HCT116 (cell line): ENCODE measurements around the gene RND2. TPM values are rescaled to one million over a fixed set of nuclear protein-coding genes. Genes with fewer than 3 reads are reported as not detected.

Source experiments
- ATAC-seq: fragments of 200-7000 bp; cut with Tn5 transposase; 2 replicates; pipeline ENCODE4 v1.9.1; 2020; ENCODE audit warnings: mild to moderate bottlenecking, moderate library complexity
- BruUV-seq: library from RNA; stranded (reverse); fragments of 400-500 nt; replicated peaks from 2 replicates; lab custom pipeline; 2021; lab: Mats Ljungman, UMichigan
- CTCF ChIA-PET: fragments of 300-600 bp; sonication (Branson Sonifier 250); formaldehyde crosslinking; loops from one replicate; lab custom pipeline; 2021; ENCODE audit warnings: antibody characterized with exemption; lab: Charles Lee
- POLR2A ChIA-PET: fragments of 300-600, 350-600 bp; sonication (Branson Sonifier 250); formaldehyde crosslinking; loops from one replicate; lab custom pipeline; 2021; ENCODE audit warnings: antibody characterized with exemption; lab: Charles Lee
- RAD21 ChIA-PET, 2 experiments: fragments of 300-600 bp; sonication (Branson Sonifier 250); formaldehyde crosslinking; loops; one replicate each; lab custom pipeline; 2023; ENCODE audit warnings: low total read pairs in 2 of 2; ENCODE audit not compliant: uncharacterized antibody in 2 of 2, unreplicated experiment in 2 of 2, low non-redundant PET in 1 of 2; lab: Charles Lee
- DNase-seq: peaks from one replicate; pipeline ENCODE4 v3.0.0-alpha.2; 2010; ENCODE audit warnings: low read depth, low spot score
- H2AFZ ChIP-seq: fragments of 200-600 bp; shearing (Covaris generic), sonication (generic); 2 replicates; pipeline ENCODE4 v1.6.1; 2017; ENCODE audit warnings: low read depth, mixed run types, mixed read lengths, antibody characterized with exemption, low read length; ENCODE audit not compliant: poor library complexity, severe bottlenecking
- H3K27ac ChIP-seq: 2 replicates; pipeline ENCODE4 v1.5.1; 2012; ENCODE audit warnings: low read depth, low read length
- H3K27me3 ChIP-seq: fragments of 200-600 bp; sonication (generic); 2 replicates; pipeline ENCODE4 v1.6.1; 2016; ENCODE audit warnings: mixed run types, low read length, mixed read lengths; ENCODE audit not compliant: insufficient read depth
- H3K36me3 ChIP-seq, 2 experiments: fragments of 200-500 bp in 1 of 2; fragments of 200-600 bp in 1 of 2; sonication (Bioruptor generic) in 1 of 2; sonication (generic) in 1 of 2; 2 replicates each; pipeline versions ENCODE4 v1.5.1 to v1.6.1; 2014 to 2016; ENCODE audit warnings: low read length in 2 of 2, inconsistent platforms in 1 of 2, mixed read lengths in 1 of 2, mixed run types in 1 of 2; ENCODE audit not compliant: insufficient read depth in 2 of 2, control insufficient read depth in 1 of 2
- H3K4me1 ChIP-seq, 2 experiments: fragments of 200-600 bp in 1 of 2; sonication (generic) in 1 of 2; 2 replicates each; pipeline versions ENCODE4 v1.5.1 to v1.6.1; 2012 to 2017; ENCODE audit warnings: low read length in 2 of 2, inconsistent platforms in 1 of 2, mild to moderate bottlenecking in 1 of 2, mixed read lengths in 1 of 2, mixed run types in 1 of 2, moderate library complexity in 1 of 2; ENCODE audit not compliant: insufficient read depth in 2 of 2, control insufficient read depth in 1 of 2
- H3K4me2 ChIP-seq: fragments of 200-600 bp; sonication (generic); 2 replicates; pipeline ENCODE4 v1.6.1; 2017; ENCODE audit warnings: mixed run types, low read length, mixed read lengths
- H3K4me3 ChIP-seq, 2 experiments: fragments of 200-600 bp in 1 of 2; sonication (generic) in 1 of 2; replicated peaks in 1 of 2; 2 replicates each; pipeline ENCODE4 v1.5.1; 2011 to 2016; ENCODE audit warnings: low read length in 2 of 2, control low read depth in 1 of 2, low read depth in 1 of 2, mild to moderate bottlenecking in 1 of 2, mixed read lengths in 1 of 2, mixed run types in 1 of 2
- H3K79me2 ChIP-seq: fragments of 200-600 bp; sonication (generic); 2 replicates; pipeline ENCODE4 v1.6.1; 2017; ENCODE audit warnings: mild to moderate bottlenecking, mixed run types, low read length, moderate library complexity, mixed read lengths; ENCODE audit not compliant: insufficient read depth
- H3K9ac ChIP-seq: fragments of 200-600 bp; sonication (generic); 2 replicates; pipeline ENCODE4 v1.6.1; 2016; ENCODE audit warnings: low read length, mixed read lengths
- H3K9me2 ChIP-seq: fragments of 200-600 bp; sonication (generic), shearing (Covaris generic); 2 replicates; pipeline ENCODE4 v1.6.1; 2017; ENCODE audit warnings: mixed run types, mild to moderate bottlenecking, moderate library complexity; ENCODE audit not compliant: insufficient read depth
- H3K9me3 ChIP-seq, 2 experiments: fragments of 200-500 bp in 1 of 2; fragments of 200-600 bp in 1 of 2; sonication (Bioruptor generic) in 1 of 2; sonication (generic) in 1 of 2; 2 replicates each; pipeline ENCODE4 v1.6.1; 2014 to 2017; ENCODE audit warnings: low read length in 2 of 2, mixed read lengths in 2 of 2, inconsistent platforms in 1 of 2, low read depth in 1 of 2, mild to moderate bottlenecking in 1 of 2, mixed run types in 1 of 2, moderate library complexity in 1 of 2; ENCODE audit not compliant: control insufficient read depth in 1 of 2, insufficient read depth in 1 of 2
- H4K20me1 ChIP-seq: fragments of 200-600 bp; sonication (generic), shearing (Covaris generic); 2 replicates; pipeline ENCODE4 v1.6.1; 2017; ENCODE audit warnings: mixed run types, mild to moderate bottlenecking, moderate library complexity; ENCODE audit not compliant: insufficient read depth
- CBX3 ChIP-seq: IDR thresholded peaks from 2 replicates; pipeline ENCODE4 v1.6.1; 2012; ENCODE audit warnings: low read depth
- CEBPB ChIP-seq: IDR thresholded peaks from 2 replicates; pipeline ENCODE4 v1.6.1; 2012; ENCODE audit warnings: low read depth
- EGR1 ChIP-seq: IDR thresholded peaks from 2 replicates; pipeline ENCODE4 v1.6.1; 2012; ENCODE audit warnings: low read depth
- EZH2 ChIP-seq: fragments of 200-600 bp; sonication (generic); IDR thresholded peaks from 2 replicates; pipeline ENCODE4 v1.6.1; 2017; ENCODE audit warnings: antibody characterized with exemption, mixed run types
- EZH2phosphoT487 ChIP-seq: fragments of 200-600 bp; IDR thresholded peaks from 2 replicates; pipeline ENCODE4 v1.6.1; 2018; ENCODE audit warnings: antibody characterized with exemption, borderline replicate concordance
- JUND ChIP-seq: IDR thresholded peaks from 2 replicates; pipeline ENCODE4 v1.6.1; 2012
- POLR2A ChIP-seq: IDR thresholded peaks from 2 replicates; pipeline ENCODE4 v1.7.0; 2011; ENCODE audit warnings: borderline replicate concordance; ENCODE audit not compliant: insufficient read depth, insufficient read length; ENCODE audit errors: extremely low read depth
- POLR2AphosphoS5 ChIP-seq: IDR thresholded peaks from 2 replicates; pipeline ENCODE4 v1.6.1; 2011; ENCODE audit warnings: mild to moderate bottlenecking, low read depth, low read length, moderate library complexity
- RAD21 ChIP-seq: IDR thresholded peaks from 2 replicates; pipeline ENCODE4 v1.6.1; 2012; ENCODE audit warnings: low read depth, mild to moderate bottlenecking
- SIN3A ChIP-seq: IDR thresholded peaks from 2 replicates; pipeline ENCODE4 v1.6.1; 2012; ENCODE audit warnings: low read depth
- SP1 ChIP-seq: IDR thresholded peaks from 2 replicates; pipeline ENCODE4 v1.6.1; 2012; ENCODE audit warnings: low read depth
- SRF ChIP-seq: IDR thresholded peaks from 2 replicates; pipeline ENCODE4 v1.6.1; 2012; ENCODE audit warnings: low read depth
- TCF7L2 ChIP-seq: IDR thresholded peaks from 2 replicates; pipeline ENCODE4 v1.7.0; 2011; ENCODE audit warnings: borderline replicate concordance, inconsistent platforms; ENCODE audit not compliant: insufficient read depth, insufficient read length; ENCODE audit errors: extremely low read depth
- YY1 ChIP-seq: IDR thresholded peaks from 2 replicates; pipeline ENCODE4 v1.6.1; 2011; ENCODE audit warnings: low read length, low read depth, moderate library complexity, mild to moderate bottlenecking; ENCODE audit not compliant: insufficient replicate concordance; ENCODE audit errors: extremely low read depth
- ZFX ChIP-seq: fragments of 450-650 bp; IDR thresholded peaks from 2 replicates; pipeline ENCODE4 v1.6.1; 2017
- intact Hi-C: fragments of 100-400 bp; cut with micrococcal nuclease; formaldehyde crosslinking; loops from 2 replicates; pipeline ENCODE4 v1.10.0; 2022
- total RNA-seq: library from RNA; stranded (reverse); gene quantifications from one replicate; pipeline ENCODE4 v1.2.1, GENCODE V29; 2021; ENCODE audit not compliant: unreplicated experiment
- TF ChIP-seq, protein P1 (sequence below): IDR thresholded peaks from 2 replicates; pipeline ENCODE4 v1.6.1; 2012
- TF ChIP-seq, protein P2 (sequence below): IDR thresholded peaks from 2 replicates; pipeline ENCODE4 v1.6.1; 2012; ENCODE audit warnings: low read depth
- TF ChIP-seq, protein P3 (sequence below): IDR thresholded peaks from 2 replicates; pipeline ENCODE4 v1.6.1; 2012
- TF ChIP-seq, protein P4 (sequence below): IDR thresholded peaks from 2 replicates; pipeline ENCODE4 v1.6.1; 2011; ENCODE audit warnings: mild to moderate bottlenecking, low read length, moderate library complexity; ENCODE audit not compliant: insufficient replicate concordance; ENCODE audit errors: extremely low read depth

Gene RND2
- total RNA-seq, 1 experiment from 2014 or later: 0.66 TPM

DNA sequence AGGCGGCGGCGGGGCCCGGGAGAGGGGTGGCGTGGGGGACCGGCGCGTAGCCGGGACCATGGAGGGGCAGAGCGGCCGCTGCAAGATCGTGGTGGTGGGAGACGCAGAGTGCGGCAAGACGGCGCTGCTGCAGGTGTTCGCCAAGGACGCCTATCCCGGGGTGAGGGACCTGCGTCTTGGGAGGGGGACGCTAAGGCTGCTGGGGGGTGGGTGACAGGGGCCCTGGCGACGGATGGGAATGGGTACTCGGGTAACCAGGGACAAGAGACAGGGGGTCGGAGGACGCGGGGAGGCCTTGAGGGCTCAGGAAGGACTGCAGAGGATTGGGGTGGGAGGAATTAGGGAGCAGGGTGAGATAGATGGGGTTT is 243 bp downstream of the RND2 start:
- no peaks in the 10 kb centered on the region for H3K36me3 ChIP-seq
- ChIA-PET RAD21 (no interaction called here), POLR2A (interaction anchor here (2.0 to 3.9 kb wide), 2 partner anchors 27 to 291 kb away, joined by 21 to 30 read pairs; partner anchors contain the start of gene RPL27), CTCF (interaction anchor here (1.4 to 1.8 kb wide), 3 partner anchors 14 to 146 kb away, joined by 3 to 12 read pairs (median 6); partner anchors contain the start of genes NBR1 and RPL27)
- TF ChIP-seq EGR1 (no peak), JUND (no peak), ZFX (no peak), POLR2AphosphoS5 (no peak), EZH2 (no peak), CBX3 (no peak), SP1 (no peak), YY1 (no peak), CEBPB (no peak), EZH2phosphoT487 (no peak), RAD21 (no peak), TCF7L2 (no peak), SIN3A (no peak), SRF (no peak), POLR2A (no peak)
- TF ChIP-seq, protein P1, sequence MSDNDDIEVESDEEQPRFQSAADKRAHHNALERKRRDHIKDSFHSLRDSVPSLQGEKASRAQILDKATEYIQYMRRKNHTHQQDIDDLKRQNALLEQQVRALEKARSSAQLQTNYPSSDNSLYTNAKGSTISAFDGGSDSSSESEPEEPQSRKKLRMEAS: no peak
- TF ChIP-seq, protein P2, sequence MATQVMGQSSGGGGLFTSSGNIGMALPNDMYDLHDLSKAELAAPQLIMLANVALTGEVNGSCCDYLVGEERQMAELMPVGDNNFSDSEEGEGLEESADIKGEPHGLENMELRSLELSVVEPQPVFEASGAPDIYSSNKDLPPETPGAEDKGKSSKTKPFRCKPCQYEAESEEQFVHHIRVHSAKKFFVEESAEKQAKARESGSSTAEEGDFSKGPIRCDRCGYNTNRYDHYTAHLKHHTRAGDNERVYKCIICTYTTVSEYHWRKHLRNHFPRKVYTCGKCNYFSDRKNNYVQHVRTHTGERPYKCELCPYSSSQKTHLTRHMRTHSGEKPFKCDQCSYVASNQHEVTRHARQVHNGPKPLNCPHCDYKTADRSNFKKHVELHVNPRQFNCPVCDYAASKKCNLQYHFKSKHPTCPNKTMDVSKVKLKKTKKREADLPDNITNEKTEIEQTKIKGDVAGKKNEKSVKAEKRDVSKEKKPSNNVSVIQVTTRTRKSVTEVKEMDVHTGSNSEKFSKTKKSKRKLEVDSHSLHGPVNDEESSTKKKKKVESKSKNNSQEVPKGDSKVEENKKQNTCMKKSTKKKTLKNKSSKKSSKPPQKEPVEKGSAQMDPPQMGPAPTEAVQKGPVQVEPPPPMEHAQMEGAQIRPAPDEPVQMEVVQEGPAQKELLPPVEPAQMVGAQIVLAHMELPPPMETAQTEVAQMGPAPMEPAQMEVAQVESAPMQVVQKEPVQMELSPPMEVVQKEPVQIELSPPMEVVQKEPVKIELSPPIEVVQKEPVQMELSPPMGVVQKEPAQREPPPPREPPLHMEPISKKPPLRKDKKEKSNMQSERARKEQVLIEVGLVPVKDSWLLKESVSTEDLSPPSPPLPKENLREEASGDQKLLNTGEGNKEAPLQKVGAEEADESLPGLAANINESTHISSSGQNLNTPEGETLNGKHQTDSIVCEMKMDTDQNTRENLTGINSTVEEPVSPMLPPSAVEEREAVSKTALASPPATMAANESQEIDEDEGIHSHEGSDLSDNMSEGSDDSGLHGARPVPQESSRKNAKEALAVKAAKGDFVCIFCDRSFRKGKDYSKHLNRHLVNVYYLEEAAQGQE: no peak
- TF ChIP-seq, protein P3, sequence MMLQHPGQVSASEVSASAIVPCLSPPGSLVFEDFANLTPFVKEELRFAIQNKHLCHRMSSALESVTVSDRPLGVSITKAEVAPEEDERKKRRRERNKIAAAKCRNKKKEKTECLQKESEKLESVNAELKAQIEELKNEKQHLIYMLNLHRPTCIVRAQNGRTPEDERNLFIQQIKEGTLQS: no peak
- TF ChIP-seq, protein P4, sequence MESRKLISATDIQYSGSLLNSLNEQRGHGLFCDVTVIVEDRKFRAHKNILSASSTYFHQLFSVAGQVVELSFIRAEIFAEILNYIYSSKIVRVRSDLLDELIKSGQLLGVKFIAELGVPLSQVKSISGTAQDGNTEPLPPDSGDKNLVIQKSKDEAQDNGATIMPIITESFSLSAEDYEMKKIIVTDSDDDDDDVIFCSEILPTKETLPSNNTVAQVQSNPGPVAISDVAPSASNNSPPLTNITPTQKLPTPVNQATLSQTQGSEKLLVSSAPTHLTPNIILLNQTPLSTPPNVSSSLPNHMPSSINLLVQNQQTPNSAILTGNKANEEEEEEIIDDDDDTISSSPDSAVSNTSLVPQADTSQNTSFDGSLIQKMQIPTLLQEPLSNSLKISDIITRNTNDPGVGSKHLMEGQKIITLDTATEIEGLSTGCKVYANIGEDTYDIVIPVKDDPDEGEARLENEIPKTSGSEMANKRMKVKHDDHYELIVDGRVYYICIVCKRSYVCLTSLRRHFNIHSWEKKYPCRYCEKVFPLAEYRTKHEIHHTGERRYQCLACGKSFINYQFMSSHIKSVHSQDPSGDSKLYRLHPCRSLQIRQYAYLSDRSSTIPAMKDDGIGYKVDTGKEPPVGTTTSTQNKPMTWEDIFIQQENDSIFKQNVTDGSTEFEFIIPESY: no peak
- H2AFZ ChIP-seq: no peak overlapping the region
- ATAC-seq (no peak), DNase-seq (no peak)
- no peaks in the 10 kb centered on the region for H3K9me2 ChIP-seq
- H3K9me3 ChIP-seq: no peaks in the 10 kb centered on the region
- H4K20me1 ChIP-seq: no peaks in the 10 kb centered on the region
- intact Hi-C loops: loop anchor here (2.0 kb wide), 1 partner anchor 100 kb away; the partner anchor contains the start of gene BRCA1
- no TSS peak for BruUV-seq
- no peak overlapping the region for H3K9ac ChIP-seq
- no peak overlapping the region for H3K4me3 ChIP-seq
- no peak overlapping the region for H3K27ac ChIP-seq
- H3K4me2 ChIP-seq: no peak overlapping the region
- peaks cover 8 to 32% of the 10 kb centered on the region in 2 experiments; a peak in 3 of 4 replicates for H3K4me1 ChIP-seq
- peaks cover 8% of the 10 kb centered on the region; the same call in 1 of the 2 replicates for H3K79me2 ChIP-seq
- H3K27me3 ChIP-seq: no peaks in the 10 kb centered on the region
